Measurements from ENCODE around the gene KIF25. TPM values are rescaled to one million over a fixed set of nuclear protein-coding genes. Genes with fewer than 3 reads are reported as not detected.
"Not testable (repeated sequence)": the region's sequence is repeated elsewhere in the genome, so short reads cannot be mapped to it uniquely, and the experiment has no call there.

KIF25 gene
- polyA plus RNA-seq, 2 donors: 0.05 to 0.10 TPM

DNA sequence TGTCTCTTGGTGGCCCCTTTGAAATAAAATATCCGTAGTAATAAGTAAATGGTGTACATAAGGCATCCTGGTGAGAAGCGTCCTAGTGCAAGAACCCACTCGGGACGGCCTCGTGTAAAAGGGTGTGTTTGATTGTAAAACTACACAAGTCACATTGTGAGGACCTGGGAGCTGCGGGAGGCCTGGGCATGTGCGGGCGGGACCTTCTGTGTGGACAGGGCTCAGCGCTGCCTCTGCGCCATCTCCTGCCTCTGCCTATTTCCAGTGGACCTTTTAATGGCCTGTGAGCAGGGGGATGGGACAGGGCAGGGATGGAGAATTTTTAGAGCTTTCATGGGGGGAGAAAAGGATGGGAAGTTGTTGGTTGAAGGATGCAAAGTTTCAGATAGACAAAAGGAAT, 25.3 kb upstream of the KIF25 start:
- Histone ChIP-seq H3K4me3 (ENCODE audit: low read depth in 1 of 2, low read length in 2 of 2) (no peak overlapping the region), H3K27me3 (ENCODE audit: control insufficient read depth in 1 of 2, insufficient read depth in 2 of 2, low read length in 2 of 2) (no peaks in the 10 kb centered on the region), H3K36me3 (ENCODE audit: control insufficient read depth in 2 of 2, insufficient read depth in 2 of 2, low read length in 1 of 2) (peaks cover 0 to 15% of the 10 kb centered on the region in 2 donors), H3K4me1 (ENCODE audit: control insufficient read depth in 2 of 2, insufficient read depth in 2 of 2, low read length in 1 of 2) (no peaks in the 10 kb centered on the region), H3K9me3 (ENCODE audit: control insufficient read depth in 2 of 2, insufficient read depth in 1 of 2, low read depth in 1 of 2, low read length in 1 of 2) (no peaks in the 10 kb centered on the region), H3K27ac (ENCODE audit: low read depth in 2 of 2, low read length in 1 of 2) (no peak overlapping the region)
- 94 to 95% methylated on average over 10 of the region's 10 CpGs for WGBS, 2 donors

GRCh38 chr6:167973148-167973885, 24.2 kb upstream of the KIF25 start:
- Histone ChIP-seq H3K9me3 (ENCODE audit: control insufficient read depth in 2 of 2, insufficient read depth in 1 of 2, low read depth in 1 of 2, low read length in 1 of 2) (no peaks in the 10 kb centered on the region), H3K36me3 (ENCODE audit: control insufficient read depth in 2 of 2, insufficient read depth in 2 of 2, low read length in 1 of 2) (peaks cover 0 to 12% of the 10 kb centered on the region in 2 donors), H3K4me1 (ENCODE audit: control insufficient read depth in 2 of 2, insufficient read depth in 2 of 2, low read length in 1 of 2) (no peaks in the 10 kb centered on the region), H3K4me3 (ENCODE audit: low read depth in 1 of 2, low read length in 2 of 2) (no peak overlapping the region), H3K27ac (ENCODE audit: low read depth in 2 of 2, low read length in 1 of 2) (no peak overlapping the region), H3K27me3 (ENCODE audit: control insufficient read depth in 1 of 2, insufficient read depth in 2 of 2, low read length in 2 of 2) (no peaks in the 10 kb centered on the region)
- 80 to 84% methylated on average over 9 of the region's 9 CpGs for WGBS, 2 donors

GRCh38 chr6:167974640-167975344, 22.7 kb upstream of the KIF25 start:
- H3K36me3 ChIP-seq (ENCODE audit: control insufficient read depth in 2 of 2, insufficient read depth in 2 of 2, low read length in 1 of 2): peaks cover 0 to 7% of the 10 kb centered on the region in 2 donors
- no peaks in the 10 kb centered on the region for H3K27me3 ChIP-seq (ENCODE audit: control insufficient read depth in 1 of 2, insufficient read depth in 2 of 2, low read length in 2 of 2)
- H3K4me1 ChIP-seq (ENCODE audit: control insufficient read depth in 2 of 2, insufficient read depth in 2 of 2, low read length in 1 of 2): no peaks in the 10 kb centered on the region
- no peak overlapping the region for H3K27ac ChIP-seq (ENCODE audit: low read depth in 2 of 2, low read length in 1 of 2)
- 58 to 65% methylated on average over 12 of the region's 12 CpGs for WGBS, 2 donors
- H3K9me3 ChIP-seq (ENCODE audit: control insufficient read depth in 2 of 2, insufficient read depth in 1 of 2, low read depth in 1 of 2, low read length in 1 of 2): no peaks in the 10 kb centered on the region
- no peak overlapping the region for H3K4me3 ChIP-seq (ENCODE audit: low read depth in 1 of 2, low read length in 2 of 2)

- Histone ChIP-seq H3K36me3 (ENCODE audit: control insufficient read depth in 2 of 2, insufficient read depth in 2 of 2, low read length in 1 of 2) (peaks cover 0 to 7% of the 10 kb centered on the region in 2 donors), H3K27me3 (ENCODE audit: control insufficient read depth in 1 of 2, insufficient read depth in 2 of 2, low read length in 2 of 2) (no peaks in the 10 kb centered on the region), H3K27ac (ENCODE audit: low read depth in 2 of 2, low read length in 1 of 2) (no peak overlapping the region), H3K9me3 (ENCODE audit: control insufficient read depth in 2 of 2, insufficient read depth in 1 of 2, low read depth in 1 of 2, low read length in 1 of 2) (no peaks in the 10 kb centered on the region), H3K4me1 (ENCODE audit: control insufficient read depth in 2 of 2, insufficient read depth in 2 of 2, low read length in 1 of 2) (no peaks in the 10 kb centered on the region), H3K4me3 (ENCODE audit: low read depth in 1 of 2, low read length in 2 of 2) (no peak overlapping the region)
- WGBS, 2 donors: 82 to 89% methylated on average over 19 of the region's 19 CpGs
Measured at GRCh38 chr6:167975458-167975857, 22.0 kb upstream of the KIF25 start.

DNA sequence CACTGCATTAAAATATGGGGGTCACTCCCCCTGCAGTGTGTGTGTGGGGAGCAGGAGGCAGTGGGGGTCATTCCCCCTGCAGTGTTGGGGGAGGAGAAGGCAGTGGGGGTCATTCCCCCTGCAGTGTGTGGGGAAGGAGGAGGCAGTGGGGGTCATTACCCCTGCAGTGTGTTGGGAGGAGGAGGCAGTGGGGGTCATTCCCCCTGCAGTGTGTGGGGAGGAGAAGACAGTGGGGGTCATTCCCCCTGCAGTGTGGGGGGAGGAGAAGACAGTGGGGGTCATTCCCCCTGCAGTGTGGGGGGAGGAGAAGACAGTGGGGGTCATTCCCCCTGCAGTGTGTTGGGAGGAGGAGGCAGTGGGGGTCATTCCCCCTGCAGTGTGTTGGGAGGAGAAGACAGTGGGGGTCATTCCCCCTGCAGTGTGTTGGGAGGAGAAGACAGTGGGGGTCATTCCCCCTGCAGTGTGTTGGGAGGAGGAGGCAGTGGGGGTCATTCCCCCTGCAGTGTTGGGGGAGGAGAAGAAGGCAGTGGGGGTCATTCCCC, 21.3 kb upstream of the KIF25 start:
- not testable (repeated sequence) for H3K36me3 ChIP-seq (ENCODE audit: control insufficient read depth in 2 of 2, insufficient read depth in 2 of 2, low read length in 1 of 2); H3K9me3 ChIP-seq (ENCODE audit: control insufficient read depth in 2 of 2, insufficient read depth in 1 of 2, low read depth in 1 of 2, low read length in 1 of 2); H3K4me3 ChIP-seq (ENCODE audit: low read depth in 1 of 2, low read length in 2 of 2); H3K27me3 ChIP-seq (ENCODE audit: control insufficient read depth in 1 of 2, insufficient read depth in 2 of 2, low read length in 2 of 2); H3K27ac ChIP-seq (ENCODE audit: low read depth in 2 of 2, low read length in 1 of 2); H3K4me1 ChIP-seq (ENCODE audit: control insufficient read depth in 2 of 2, insufficient read depth in 2 of 2, low read length in 1 of 2)

DNA sequence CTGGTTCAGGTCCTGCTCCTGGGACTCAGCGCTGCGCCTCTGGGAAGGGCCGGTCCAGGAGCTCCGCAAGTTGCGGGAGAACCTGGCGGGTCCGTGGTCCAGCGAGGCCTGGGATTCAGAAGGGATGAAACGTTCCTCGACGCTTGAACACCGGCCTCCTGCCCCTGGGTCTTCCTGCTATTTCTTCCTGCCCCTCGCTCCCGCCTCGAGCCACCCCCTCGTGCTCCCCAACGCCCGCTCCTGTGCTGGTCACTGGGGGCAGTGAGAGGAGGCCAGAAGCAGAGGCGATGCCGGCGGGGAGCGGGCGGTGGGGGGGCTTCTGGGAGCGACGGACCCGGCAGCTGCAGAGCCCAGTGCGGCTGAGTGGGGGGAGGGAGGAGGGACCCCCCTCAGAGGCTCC, 20.8 kb upstream of the KIF25 start:
- no peaks in the 10 kb centered on the region for H3K4me1 ChIP-seq (ENCODE audit: control insufficient read depth in 2 of 2, insufficient read depth in 2 of 2, low read length in 1 of 2)
- 95% methylated on average over 23 to 27 of the region's 27 CpGs for WGBS, 2 donors

DNA sequence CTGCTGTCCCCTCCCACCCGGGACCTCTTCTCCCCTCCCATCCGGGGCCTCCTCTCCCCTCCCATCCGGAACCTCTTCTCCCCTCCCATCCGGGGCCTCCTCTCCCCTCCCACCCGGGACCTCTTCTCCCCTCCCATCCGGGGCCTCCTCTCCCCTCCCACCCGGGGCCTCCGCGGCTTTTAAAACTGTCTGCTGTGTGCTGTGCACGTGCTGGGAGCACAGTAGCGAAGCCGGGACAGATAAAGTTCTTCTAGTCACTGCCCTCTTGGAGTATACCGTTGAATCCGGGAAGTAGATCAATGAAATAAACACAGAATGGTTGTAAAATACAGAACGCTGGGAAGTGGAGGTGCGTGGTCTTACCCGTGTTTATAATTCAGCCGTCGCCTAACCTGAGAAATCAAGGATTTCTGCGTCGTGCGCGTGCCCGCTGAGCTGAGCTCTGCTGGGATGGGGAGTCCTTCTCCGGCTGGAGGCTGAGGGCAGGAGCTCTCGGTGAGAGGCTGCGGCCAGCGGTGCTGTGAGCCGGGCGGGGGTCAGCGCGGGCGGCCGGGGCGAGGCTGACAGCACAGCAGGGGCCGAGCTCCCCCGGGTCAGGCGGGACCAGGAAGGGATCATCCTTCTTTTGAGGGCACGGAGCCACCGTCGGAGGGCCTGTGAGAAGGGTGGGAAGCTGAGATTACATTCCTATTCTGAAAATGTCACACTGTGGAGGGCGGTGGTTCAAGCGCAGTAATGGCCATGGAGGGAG, 19.6 kb upstream of the KIF25 start:
- WGBS, 2 donors: 95 to 96% methylated on average over 41 to 43 of the region's 43 CpGs
- no peak overlapping the region for H3K27ac ChIP-seq (ENCODE audit: low read depth in 2 of 2, low read length in 1 of 2)
- peaks cover 0 to 3% of the 10 kb centered on the region in 2 donors for H3K36me3 ChIP-seq (ENCODE audit: control insufficient read depth in 2 of 2, insufficient read depth in 2 of 2, low read length in 1 of 2)
- no peaks in the 10 kb centered on the region for H3K4me1 ChIP-seq (ENCODE audit: control insufficient read depth in 2 of 2, insufficient read depth in 2 of 2, low read length in 1 of 2)
- H3K4me3 ChIP-seq (ENCODE audit: low read depth in 1 of 2, low read length in 2 of 2): no peak overlapping the region
- H3K9me3 ChIP-seq (ENCODE audit: control insufficient read depth in 2 of 2, insufficient read depth in 1 of 2, low read depth in 1 of 2, low read length in 1 of 2): no peaks in the 10 kb centered on the region
- no peaks in the 10 kb centered on the region for H3K27me3 ChIP-seq (ENCODE audit: control insufficient read depth in 1 of 2, insufficient read depth in 2 of 2, low read length in 2 of 2)

More for the DNA sequence above, 20.8 kb upstream of the KIF25 start:
- no peaks in the 10 kb centered on the region for H3K27me3 ChIP-seq (ENCODE audit: control insufficient read depth in 1 of 2, insufficient read depth in 2 of 2, low read length in 2 of 2)
- H3K9me3 ChIP-seq (ENCODE audit: control insufficient read depth in 2 of 2, insufficient read depth in 1 of 2, low read depth in 1 of 2, low read length in 1 of 2): no peaks in the 10 kb centered on the region
- no peak overlapping the region for H3K4me3 ChIP-seq (ENCODE audit: low read depth in 1 of 2, low read length in 2 of 2)
- no peak overlapping the region for H3K27ac ChIP-seq (ENCODE audit: low read depth in 2 of 2, low read length in 1 of 2)
- peaks cover 0 to 7% of the 10 kb centered on the region in 2 donors for H3K36me3 ChIP-seq (ENCODE audit: control insufficient read depth in 2 of 2, insufficient read depth in 2 of 2, low read length in 1 of 2)

GRCh38 chr6:167978607-167979006, 18.9 kb upstream of the KIF25 start:
- H3K4me3 ChIP-seq (ENCODE audit: low read depth in 1 of 2, low read length in 2 of 2): no peak overlapping the region
- WGBS, 2 donors: 72% methylated on average over 7 of the region's 7 CpGs
- no peaks in the 10 kb centered on the region for H3K27me3 ChIP-seq (ENCODE audit: control insufficient read depth in 1 of 2, insufficient read depth in 2 of 2, low read length in 2 of 2)
- H3K27ac ChIP-seq (ENCODE audit: low read depth in 2 of 2, low read length in 1 of 2): no peak overlapping the region
- no peaks in the 10 kb centered on the region for H3K4me1 ChIP-seq (ENCODE audit: control insufficient read depth in 2 of 2, insufficient read depth in 2 of 2, low read length in 1 of 2)
- H3K9me3 ChIP-seq (ENCODE audit: control insufficient read depth in 2 of 2, insufficient read depth in 1 of 2, low read depth in 1 of 2, low read length in 1 of 2): no peaks in the 10 kb centered on the region
- H3K36me3 ChIP-seq (ENCODE audit: control insufficient read depth in 2 of 2, insufficient read depth in 2 of 2, low read length in 1 of 2): no peaks in the 10 kb centered on the region

- Histone ChIP-seq H3K36me3 (ENCODE audit: control insufficient read depth in 2 of 2, insufficient read depth in 2 of 2, low read length in 1 of 2) (no peaks in the 10 kb centered on the region), H3K27ac (ENCODE audit: low read depth in 2 of 2, low read length in 1 of 2) (no peak overlapping the region), H3K4me1 (ENCODE audit: control insufficient read depth in 2 of 2, insufficient read depth in 2 of 2, low read length in 1 of 2) (no peaks in the 10 kb centered on the region), H3K9me3 (ENCODE audit: control insufficient read depth in 2 of 2, insufficient read depth in 1 of 2, low read depth in 1 of 2, low read length in 1 of 2) (no peaks in the 10 kb centered on the region), H3K4me3 (ENCODE audit: low read depth in 1 of 2, low read length in 2 of 2) (no peak overlapping the region), H3K27me3 (ENCODE audit: control insufficient read depth in 1 of 2, insufficient read depth in 2 of 2, low read length in 2 of 2) (no peaks in the 10 kb centered on the region)
- 83 to 86% methylated on average over 12 of the region's 12 CpGs for WGBS, 2 donors
Measured at GRCh38 chr6:167979436-167980139, 17.9 kb upstream of the KIF25 start.

Data from esophagus (tissue), 2 donors.